ENCODE results near the gene GRAMD2B.
"Not testable (repeated sequence)": the region's sequence is repeated elsewhere in the genome, so short reads cannot be mapped to it uniquely, and the experiment has no call there.

The GRAMD2B gene

GRCh38 chr5:126514131-126514557, 90.9 kb downstream of the GRAMD2B start:
- TF ChIP-seq CTCF (IDR thresholded peaks at IDR 0.05; ENCODE audit: borderline replicate concordance, insufficient read depth, low read depth, low read length), result no peak
- no peak overlapping the region for H3K4me3 ChIP-seq (ENCODE audit: low read depth, low read length)

GRCh38 chr5:126514558-126515141, 91.4 kb downstream of the GRAMD2B start:
- no peak for TF ChIP-seq CTCF (IDR thresholded peaks at IDR 0.05; ENCODE audit: borderline replicate concordance, insufficient read depth, low read depth, low read length)
- H3K4me3 ChIP-seq (ENCODE audit: low read depth, low read length), result no peak overlapping the region

GRCh38 chr5:126515337-126515736, 92.1 kb downstream of the GRAMD2B start:
- TF ChIP-seq CTCF (IDR thresholded peaks at IDR 0.05; ENCODE audit: borderline replicate concordance, insufficient read depth, low read depth, low read length), result no peak
- H3K4me3 ChIP-seq (ENCODE audit: low read depth, low read length), result no peak overlapping the region

GRCh38 chr5:126516133-126516532, 92.9 kb downstream of the GRAMD2B start:
- no peak overlapping the region for H3K4me3 ChIP-seq (ENCODE audit: low read depth, low read length)
- no peak for TF ChIP-seq CTCF (IDR thresholded peaks at IDR 0.05; ENCODE audit: borderline replicate concordance, insufficient read depth, low read depth, low read length)

- H3K4me3 ChIP-seq (ENCODE audit: low read depth, low read length), result no peak overlapping the region
- TF ChIP-seq CTCF (IDR thresholded peaks at IDR 0.05; ENCODE audit: borderline replicate concordance, insufficient read depth, low read depth, low read length), result no peak
Measured at GRCh38 chr5:126516852-126517251, 93.6 kb downstream of the GRAMD2B start.

- not testable (repeated sequence) for H3K4me3 ChIP-seq (ENCODE audit: low read depth, low read length)
Measured at GRCh38 chr5:126519223-126519622, 96.0 kb downstream of the GRAMD2B start.

GRCh38 chr5:126519637-126520592, 96.7 kb downstream of the GRAMD2B start:
- TF ChIP-seq CTCF (IDR thresholded peaks at IDR 0.05; ENCODE audit: borderline replicate concordance, insufficient read depth, low read depth, low read length), result no peak
- H3K4me3 ChIP-seq (ENCODE audit: low read depth, low read length), result no peak overlapping the region

Measured in GM12875 (cell line).